8988T (cell line): Measurements from ENCODE around the gene EPHA7.

Experiments
- DNase-seq: peaks from one replicate; pipeline ENCODE4 v3.0.0; 2011

EPHA7 gene

GRCh38 chr6:93392797-93393196 lies 26.6 kb downstream of the EPHA7 start:
- no peak for DNase-seq

GRCh38 chr6:93391965-93392364 lies 27.4 kb downstream of the EPHA7 start:
- DNase-seq: no peak

- DNase-seq: no peak
Measured at GRCh38 chr6:93389192-93389591, 30.2 kb downstream of the EPHA7 start.

- DNase-seq: no peak
Measured at GRCh38 chr6:93388070-93388469, 31.3 kb downstream of the EPHA7 start.

- no peak for DNase-seq
Measured at GRCh38 chr6:93376026-93376540, 43.3 kb downstream of the EPHA7 start.

- no peak for DNase-seq
Measured at GRCh38 chr6:93373445-93373844, 45.9 kb downstream of the EPHA7 start.

GRCh38 chr6:93371756-93372155 lies 47.6 kb downstream of the EPHA7 start:
- DNase-seq: no peak

- DNase-seq: no peak
Measured at GRCh38 chr6:93369586-93370134, 49.7 kb downstream of the EPHA7 start.

GRCh38 chr6:93366506-93366905 lies 52.9 kb downstream of the EPHA7 start:
- no peak for DNase-seq

- no peak for DNase-seq
Measured at GRCh38 chr6:93365445-93365844, 53.9 kb downstream of the EPHA7 start.

GRCh38 chr6:93358435-93358834 lies 60.9 kb downstream of the EPHA7 start:
- DNase-seq: no peak

- DNase-seq: no peak
Measured at GRCh38 chr6:93352604-93353003, 66.8 kb downstream of the EPHA7 start.

- DNase-seq: no peak
Measured at GRCh38 chr6:93351222-93351621, 68.1 kb downstream of the EPHA7 start.

- no peak for DNase-seq
Measured at GRCh38 chr6:93350774-93351173, 68.6 kb downstream of the EPHA7 start.

GRCh38 chr6:93344333-93344835 lies 75.0 kb downstream of the EPHA7 start:
- no peak for DNase-seq

GRCh38 chr6:93343476-93343875 lies 75.9 kb downstream of the EPHA7 start:
- no peak for DNase-seq

- DNase-seq: no peak
Measured at GRCh38 chr6:93341900-93342613, 77.3 kb downstream of the EPHA7 start.

GRCh38 chr6:93337772-93338394 lies 81.5 kb downstream of the EPHA7 start:
- DNase-seq: no peak

GRCh38 chr6:93337014-93337413 lies 82.3 kb downstream of the EPHA7 start:
- no peak for DNase-seq

- DNase-seq: no peak
Measured at GRCh38 chr6:93329301-93330000, 89.9 kb downstream of the EPHA7 start.

- no peak for DNase-seq
Measured at GRCh38 chr6:93327857-93328256, 91.5 kb downstream of the EPHA7 start.

- DNase-seq: no peak
Measured at GRCh38 chr6:93325761-93326160, 93.6 kb downstream of the EPHA7 start.

GRCh38 chr6:93323630-93324029 lies 95.7 kb downstream of the EPHA7 start:
- no peak for DNase-seq
